ENCODE measurements around the gene DUSP7.
"Not testable (repeated sequence)": the region's sequence is repeated elsewhere in the genome, so short reads cannot be mapped to it uniquely, and the experiment has no call there.

DUSP7 gene

DNA sequence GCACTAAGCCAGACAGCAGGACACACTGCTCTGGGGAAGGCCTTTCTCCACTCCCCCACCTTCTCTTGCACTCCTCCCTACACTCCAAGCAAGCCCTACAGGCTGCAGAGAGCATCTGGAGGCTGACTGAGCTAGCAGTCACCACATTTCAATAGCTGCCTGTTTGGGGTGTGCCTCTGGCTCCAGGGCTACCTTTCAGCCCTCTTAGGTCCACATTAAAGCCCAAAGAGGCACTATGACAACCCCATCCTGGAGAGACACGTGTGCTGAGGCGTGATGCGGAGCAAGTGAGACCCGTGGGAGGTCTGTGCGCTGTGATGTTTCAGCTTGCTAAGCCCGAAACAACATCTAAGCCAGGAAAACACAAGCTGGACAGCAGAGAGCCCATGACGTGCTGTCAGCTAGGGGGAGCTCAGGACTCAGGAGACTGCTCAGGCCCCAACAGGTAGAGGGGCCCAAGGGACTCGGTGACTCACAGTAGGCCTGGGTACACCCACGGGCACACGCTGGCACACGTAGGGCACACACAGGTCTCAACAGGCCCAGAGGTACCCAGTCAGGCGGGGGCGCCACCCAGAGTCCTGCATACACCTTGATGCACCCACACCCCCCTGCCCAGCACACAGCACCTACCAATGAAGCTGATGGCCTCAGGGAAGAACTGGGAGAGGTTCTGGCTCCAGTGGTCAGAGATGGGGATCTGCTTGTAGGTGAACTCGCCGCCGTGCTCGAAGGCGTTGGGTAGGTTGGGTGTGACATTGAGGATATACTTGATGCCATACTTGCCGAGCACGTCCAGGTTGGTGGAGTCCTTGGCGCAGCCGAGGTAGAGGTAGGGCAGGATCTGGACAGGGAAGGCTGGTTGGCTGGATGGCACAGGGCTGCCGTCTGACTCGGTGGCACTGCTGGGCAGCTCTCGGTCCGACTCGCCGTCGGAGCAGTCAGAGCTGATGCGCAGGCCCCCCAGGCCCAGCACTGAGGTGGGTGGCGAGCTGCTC, 2.8 kb downstream of the DUSP7 start:
- FAIRE-seq (peak; percentile 80), DNase-seq (ENCODE audit: insufficient read length) (no peak)
- TF ChIP-seq POLR2AphosphoS5 (IDR thresholded peaks at IDR 0.05; ENCODE audit: low read depth, low read length) (no peak), TAF1 (IDR thresholded peaks at IDR 0.05; ENCODE audit: borderline replicate concordance, low read depth, low read length) (no peak), POLR2A (IDR thresholded peaks at IDR 0.05; ENCODE audit: low read depth, low read length) (no peak)

DNA sequence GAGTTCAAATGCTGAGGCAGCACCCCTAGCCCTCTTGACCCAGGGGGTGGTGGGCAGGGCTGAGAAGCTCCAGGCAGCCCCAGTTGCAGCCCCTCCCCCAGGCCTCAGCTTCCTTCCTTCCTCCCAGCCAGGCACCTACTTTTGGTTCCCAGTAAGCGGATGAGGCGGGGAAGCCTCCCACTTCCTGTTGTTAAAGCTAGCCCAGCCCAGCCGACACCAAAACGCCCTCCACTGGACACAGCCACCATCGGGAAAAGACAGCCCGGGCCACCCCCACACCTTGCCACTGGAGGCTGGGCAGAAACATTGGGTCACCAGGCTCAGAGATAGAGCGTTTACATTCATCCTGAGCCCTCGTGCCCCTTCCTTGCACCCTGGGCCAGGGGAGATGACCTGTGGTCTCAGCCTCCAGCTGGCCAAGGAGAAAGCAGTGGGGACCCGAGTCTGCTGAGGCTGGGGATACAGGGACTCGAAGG, 3.5 kb downstream of the DUSP7 start:
- DNase-seq (ENCODE audit: insufficient read length) = no peak
- TF ChIP-seq POLR2AphosphoS5 (IDR thresholded peaks at IDR 0.05; ENCODE audit: low read depth, low read length) (no peak), TAF1 (IDR thresholded peaks at IDR 0.05; ENCODE audit: borderline replicate concordance, low read depth, low read length) (no peak), POLR2A (IDR thresholded peaks at IDR 0.05; ENCODE audit: low read depth, low read length) (no peak)
- FAIRE-seq = no peak

DNA sequence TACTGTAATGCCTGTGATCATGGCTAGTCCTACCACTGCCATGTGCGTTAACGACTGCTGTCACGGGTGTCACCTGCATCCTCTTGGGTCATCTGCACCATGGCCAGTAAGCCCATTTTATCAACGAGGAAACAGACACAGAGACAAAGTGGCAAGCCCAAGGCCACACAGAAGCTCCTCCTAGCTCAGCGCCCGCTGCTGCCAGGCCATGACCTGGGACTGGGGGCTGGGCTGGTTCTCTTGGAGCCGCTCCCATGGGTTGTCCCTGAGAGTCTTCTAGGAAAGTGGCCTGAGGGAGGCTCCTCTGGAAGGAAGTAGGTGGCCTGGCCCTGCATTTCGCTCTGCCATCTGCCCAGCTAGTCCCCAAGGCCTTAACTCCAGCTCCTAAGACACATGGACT, 4.9 kb downstream of the DUSP7 start:
- no peak for FAIRE-seq
- no peak for DNase-seq (ENCODE audit: insufficient read length)
- TF ChIP-seq TAF1 (IDR thresholded peaks at IDR 0.05; ENCODE audit: borderline replicate concordance, low read depth, low read length) (no peak), POLR2A (IDR thresholded peaks at IDR 0.05; ENCODE audit: low read depth, low read length) (no peak), POLR2AphosphoS5 (IDR thresholded peaks at IDR 0.05; ENCODE audit: low read depth, low read length) (no peak)

DNA sequence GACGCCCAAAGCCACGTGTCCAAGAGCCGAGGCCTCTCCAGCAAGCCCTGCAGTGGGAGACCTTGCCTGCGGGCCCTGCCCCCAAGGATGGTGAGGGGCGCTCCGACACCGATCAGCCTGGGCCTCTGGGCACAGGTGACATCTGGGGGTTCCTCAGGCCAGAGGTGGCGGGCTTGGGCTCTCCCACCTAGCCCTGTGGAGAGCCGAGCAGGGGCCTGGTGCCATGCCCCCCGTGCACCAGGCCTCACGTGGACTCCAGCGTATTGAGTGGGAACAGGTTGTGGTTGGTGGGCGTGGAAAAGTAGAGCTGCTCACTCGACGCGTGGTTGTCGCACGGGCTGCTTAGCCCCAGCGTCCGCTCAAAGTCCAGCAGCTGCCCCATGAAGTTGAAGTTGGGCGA, 5.8 kb downstream of the DUSP7 start:
- DNase-seq (ENCODE audit: insufficient read length) (no peak), FAIRE-seq (no peak)
- TF ChIP-seq TAF1 (IDR thresholded peaks at IDR 0.05; ENCODE audit: borderline replicate concordance, low read depth, low read length) (no peak), POLR2AphosphoS5 (IDR thresholded peaks at IDR 0.05; ENCODE audit: low read depth, low read length) (no peak), POLR2A (IDR thresholded peaks at IDR 0.05; ENCODE audit: low read depth, low read length) (no peak)

DNA sequence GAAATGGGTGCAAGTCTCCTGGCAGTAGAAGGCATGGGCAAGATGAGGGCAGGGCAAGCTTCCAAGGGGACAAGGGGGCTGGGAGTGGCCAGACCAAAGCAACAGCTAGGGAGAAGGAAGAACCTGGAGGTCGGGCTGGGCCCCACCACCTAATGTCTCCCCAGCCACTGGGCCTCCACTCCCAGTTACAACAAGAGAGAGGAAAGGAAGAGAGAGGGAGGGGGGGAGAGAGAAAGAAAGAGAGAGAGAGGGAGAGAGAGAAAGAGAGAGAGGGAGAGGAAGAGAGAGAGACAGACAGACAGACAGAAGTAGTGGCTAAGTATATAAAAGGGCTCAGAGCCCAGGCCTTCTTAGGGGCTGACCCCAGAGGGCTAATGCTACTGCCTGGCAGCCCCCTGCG, 6.9 kb downstream of the DUSP7 start:
- DNase-seq (ENCODE audit: insufficient read length) = no peak
- TF ChIP-seq POLR2A (IDR thresholded peaks at IDR 0.05; ENCODE audit: low read depth, low read length) = no peak
- TF ChIP-seq POLR2AphosphoS5 (IDR thresholded peaks at IDR 0.05; ENCODE audit: low read depth, low read length) = no peak
- TF ChIP-seq TAF1 (IDR thresholded peaks at IDR 0.05; ENCODE audit: borderline replicate concordance, low read depth, low read length) = no peak
- no peak for FAIRE-seq

DNA sequence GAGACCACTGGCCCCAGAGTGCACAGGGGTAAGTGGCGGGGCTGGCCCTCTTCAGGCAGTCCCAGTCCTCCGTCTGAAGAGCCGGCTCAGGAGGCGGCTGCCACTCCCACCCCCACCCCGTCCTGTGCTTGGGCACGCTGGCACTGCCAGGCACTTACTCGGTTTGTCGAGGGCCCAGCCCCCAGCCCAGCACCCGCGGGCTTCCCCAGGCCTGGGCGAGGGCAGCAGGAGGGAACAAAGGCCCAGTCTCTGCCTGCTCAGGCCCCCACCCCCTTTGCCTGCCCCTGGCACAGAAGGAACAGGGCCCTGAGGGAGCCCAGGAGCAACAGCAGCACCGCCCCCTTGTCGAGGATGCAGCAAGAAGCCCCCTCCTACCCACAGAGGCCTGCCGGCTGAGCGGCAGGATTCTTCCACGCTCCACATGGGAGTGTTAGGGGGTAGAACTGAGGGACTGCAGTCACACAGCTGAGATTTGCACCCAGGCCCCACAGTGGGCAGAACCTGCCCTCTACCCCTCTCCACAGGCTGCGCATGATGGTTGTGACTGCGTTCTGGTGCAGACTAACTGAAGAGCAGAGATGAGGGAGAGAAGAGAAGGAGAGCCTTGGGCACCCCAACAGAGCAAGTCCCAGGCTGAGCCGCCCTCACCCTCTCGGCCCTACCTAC, 8.9 kb downstream of the DUSP7 start:
- no peak for FAIRE-seq
- TF ChIP-seq POLR2AphosphoS5 (IDR thresholded peaks at IDR 0.05; ENCODE audit: low read depth, low read length) (no peak), POLR2A (IDR thresholded peaks at IDR 0.05; ENCODE audit: low read depth, low read length) (no peak), TAF1 (IDR thresholded peaks at IDR 0.05; ENCODE audit: borderline replicate concordance, low read depth, low read length) (no peak)
- DNase-seq (ENCODE audit: insufficient read length) = no peak

DNA sequence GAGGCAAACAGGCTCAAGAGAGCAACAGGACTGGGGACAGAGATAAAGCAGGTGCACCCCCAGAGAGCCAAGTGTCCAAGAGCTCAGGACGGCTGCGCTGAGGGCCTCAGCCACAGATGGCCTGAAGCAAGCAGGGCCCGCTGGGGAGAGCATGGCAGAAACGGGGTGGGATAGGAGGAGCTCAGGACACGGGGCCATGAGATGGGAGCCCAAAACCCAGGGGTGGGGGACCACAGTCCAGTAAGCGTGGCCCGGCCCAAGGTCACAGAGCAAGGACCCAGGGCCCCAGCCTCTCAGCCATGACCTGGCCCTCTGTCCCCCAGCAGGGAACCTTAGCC, 9.5 kb downstream of the DUSP7 start:
- no peak for DNase-seq (ENCODE audit: insufficient read length)
- no peak for FAIRE-seq
- TF ChIP-seq TAF1 (IDR thresholded peaks at IDR 0.05; ENCODE audit: borderline replicate concordance, low read depth, low read length) (no peak), POLR2A (IDR thresholded peaks at IDR 0.05; ENCODE audit: low read depth, low read length) (no peak), POLR2AphosphoS5 (IDR thresholded peaks at IDR 0.05; ENCODE audit: low read depth, low read length) (no peak)

DNA sequence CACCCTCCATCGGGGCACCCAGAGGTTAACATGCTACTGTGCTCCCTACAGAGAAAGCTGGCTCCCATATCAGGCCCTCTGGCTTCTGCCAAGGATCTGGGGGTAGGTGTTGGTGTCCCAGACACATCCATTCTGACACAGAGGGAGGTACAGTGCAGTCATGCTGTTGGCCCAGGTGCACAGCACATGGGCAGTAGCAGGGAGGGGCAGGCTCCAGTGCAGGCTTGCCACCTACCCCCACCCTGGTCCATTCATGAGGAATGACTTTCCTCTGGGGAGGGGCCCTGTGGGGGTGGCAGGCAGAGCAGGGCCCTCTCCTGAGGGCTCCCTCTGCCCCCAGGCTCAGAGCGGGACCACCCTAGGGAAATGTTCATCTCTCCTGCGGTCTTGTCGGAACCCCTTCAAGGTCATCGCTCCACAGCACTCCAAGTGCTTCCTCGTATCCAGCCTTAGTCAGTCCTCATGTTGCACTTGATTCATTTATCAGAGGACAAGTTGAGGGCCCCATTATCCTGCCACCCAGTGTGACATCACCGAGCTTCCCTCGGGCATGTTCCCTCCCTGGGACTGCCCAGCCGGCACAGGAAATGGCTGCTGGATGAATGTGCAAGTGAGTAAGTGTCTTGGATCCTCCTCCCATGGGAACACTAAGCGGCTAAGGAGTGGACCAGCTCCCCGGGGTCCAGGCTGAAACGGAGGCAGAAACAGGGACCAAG, 10.0 kb downstream of the DUSP7 start:
- FAIRE-seq (no peak), DNase-seq (ENCODE audit: insufficient read length) (no peak)
- no peak for TF ChIP-seq POLR2AphosphoS5 (IDR thresholded peaks at IDR 0.05; ENCODE audit: low read depth, low read length)
- no peak for TF ChIP-seq TAF1 (IDR thresholded peaks at IDR 0.05; ENCODE audit: borderline replicate concordance, low read depth, low read length)
- TF ChIP-seq POLR2A (IDR thresholded peaks at IDR 0.05; ENCODE audit: low read depth, low read length) = no peak

DNA sequence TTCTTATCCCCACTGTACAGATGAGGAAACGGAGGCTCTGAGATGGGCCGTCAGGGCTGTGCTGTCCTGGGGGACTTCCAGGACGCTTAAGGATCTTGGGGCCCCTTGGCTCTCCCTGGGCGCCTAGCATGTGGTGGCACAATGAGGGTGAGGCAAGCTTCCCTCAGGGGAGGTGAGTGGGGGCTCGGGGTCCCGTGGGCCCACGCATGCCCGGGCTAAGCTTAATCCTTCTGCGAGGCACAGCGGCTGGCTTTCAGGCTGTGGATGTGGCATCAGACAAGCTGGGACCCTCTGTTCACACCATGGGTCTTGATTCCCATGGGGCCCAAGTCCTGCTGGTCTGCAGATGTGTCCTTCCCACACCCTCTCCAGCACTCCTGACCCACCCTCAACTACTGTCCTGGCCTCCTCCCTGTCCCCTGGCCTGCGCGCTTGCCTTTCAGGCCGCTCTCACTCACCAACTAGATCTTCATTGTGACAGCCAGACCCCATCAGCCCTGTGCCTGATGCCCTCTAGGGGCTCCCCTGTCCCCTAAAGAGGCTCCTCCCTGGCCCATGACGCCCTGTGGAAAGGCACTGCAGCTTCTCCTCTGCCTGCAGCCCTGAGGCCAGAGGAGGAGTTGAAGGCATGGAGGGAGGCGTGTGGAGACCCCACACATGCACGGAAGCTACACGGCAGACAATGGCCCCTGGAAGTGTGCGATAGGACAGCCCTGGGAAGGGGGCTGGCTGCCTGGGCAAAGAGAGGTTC, 11.3 kb downstream of the DUSP7 start:
- no peak for FAIRE-seq
- no peak for TF ChIP-seq POLR2AphosphoS5 (IDR thresholded peaks at IDR 0.05; ENCODE audit: low read depth, low read length)
- TF ChIP-seq TAF1 (IDR thresholded peaks at IDR 0.05; ENCODE audit: borderline replicate concordance, low read depth, low read length) = no peak
- TF ChIP-seq POLR2A (IDR thresholded peaks at IDR 0.05; ENCODE audit: low read depth, low read length) = no peak
- DNase-seq (ENCODE audit: insufficient read length) = no peak

DNA sequence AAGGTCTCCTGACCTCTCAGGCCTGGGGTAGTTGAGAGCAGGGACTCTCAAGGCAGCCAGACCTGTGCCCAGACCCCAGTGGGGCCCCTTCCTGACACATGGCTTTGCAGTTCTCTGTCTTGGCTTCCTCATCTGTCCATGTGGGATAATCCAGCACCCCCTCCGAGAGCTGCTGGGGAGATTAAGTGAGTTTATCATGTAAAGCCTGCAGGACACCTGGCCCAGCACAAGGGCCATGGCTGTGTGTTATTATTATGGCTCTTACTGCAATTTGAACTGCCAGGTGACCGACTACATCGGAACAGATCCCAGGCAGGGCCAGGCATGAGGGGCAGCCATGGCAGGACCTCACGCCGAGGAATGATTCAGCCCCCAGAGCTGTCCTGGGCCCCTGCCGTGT, 12.6 kb downstream of the DUSP7 start:
- DNase-seq (ENCODE audit: insufficient read length) (no peak), FAIRE-seq (no peak)
- TF ChIP-seq POLR2AphosphoS5 (IDR thresholded peaks at IDR 0.05; ENCODE audit: low read depth, low read length) (no peak), TAF1 (IDR thresholded peaks at IDR 0.05; ENCODE audit: borderline replicate concordance, low read depth, low read length) (no peak), POLR2A (IDR thresholded peaks at IDR 0.05; ENCODE audit: low read depth, low read length) (no peak)

DNA sequence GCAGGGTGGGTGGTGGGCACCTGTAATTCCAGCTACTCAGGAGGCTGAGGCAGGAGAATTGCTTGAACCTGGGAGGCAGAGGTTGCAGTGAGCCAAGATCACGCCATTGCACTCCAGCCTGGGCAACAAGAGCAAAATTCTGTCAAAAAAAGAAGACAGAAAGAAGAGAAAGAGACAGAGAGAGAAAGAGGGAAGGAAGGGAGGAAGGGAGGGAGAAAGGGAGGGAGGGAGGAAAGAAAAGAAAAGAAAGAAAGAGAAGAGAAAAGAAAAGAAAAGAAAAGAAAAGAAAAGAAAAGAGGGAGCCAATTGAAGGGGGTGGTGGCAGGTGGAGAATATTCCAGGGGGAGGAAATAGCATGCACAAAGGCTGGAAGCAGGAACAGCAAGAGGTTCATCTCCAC, 13.3 kb downstream of the DUSP7 start:
- not testable (repeated sequence) for DNase-seq (ENCODE audit: insufficient read length); FAIRE-seq
